HepG2 (cell line): ENCODE measurements around the gene MAP1LC3B. TPM values are rescaled to one million over a fixed set of nuclear protein-coding genes. Genes with fewer than 3 reads are reported as not detected.

Source experiments
- ATAC-seq: fragments of 200-7000 bp; cut with Tn5 transposase; 3 replicates; pipeline ENCODE4 v1.9.1; 2020; ENCODE audit warnings: mild to moderate bottlenecking, moderate library complexity
- BruUV-seq: library from RNA; stranded (reverse); fragments of 400-500 nt; replicated peaks from 2 replicates; lab custom pipeline; 2021; lab: Mats Ljungman, UMichigan
- CTCF ChIA-PET: fragments of 300-600 bp; formaldehyde crosslinking; extraction: SDS; loops from one replicate; lab custom pipeline; 2021; ENCODE audit warnings: low total read pairs, inconsistent platforms, low intra/inter-chr PET ratio; lab: Yijun Ruan, JAX
- POLR2A ChIA-PET: fragments of 350-600 bp; sonication (Branson Sonifier 250); formaldehyde crosslinking; loops from one replicate; lab custom pipeline; 2020; ENCODE audit warnings: antibody characterized with exemption, inconsistent platforms; lab: Yijun Ruan, JAX
- DNase-seq: peaks from one replicate; pipeline ENCODE4 v3.0.0-alpha.2; 2015; ENCODE audit warnings: low spot score
- FAIRE-seq: peaks from 3 replicates; lab custom pipeline; 2011; peaks lifted over from hg19 to GRCh38; lab: Jason Lieb, UNC
- H2AFZ ChIP-seq: one replicate; pipeline ENCODE4 v1.6.1; 2011; ENCODE audit warnings: low read length, inconsistent platforms
- H3K27ac ChIP-seq: fragments of 300-600 bp; 3 replicates; pipeline ENCODE4 v1.8.0; 2011; ENCODE audit warnings: mixed run types, mild to moderate bottlenecking, mixed read lengths, low read length, inconsistent platforms; ENCODE audit not compliant: insufficient read depth; ENCODE audit errors: extremely low read length
- H3K27me3 ChIP-seq, 2 experiments: fragments of 200-600 bp in 1 of 2; 2 replicates in 1 of 2; 3 replicates in 1 of 2; pipeline versions ENCODE4 v1.6.0 to v1.8.0; 2011; ENCODE audit warnings: low read length in 2 of 2, mild to moderate bottlenecking in 2 of 2, moderate library complexity in 2 of 2, inconsistent platforms in 1 of 2; ENCODE audit not compliant: insufficient read depth in 2 of 2, control insufficient read depth in 1 of 2
- H3K36me3 ChIP-seq, 2 experiments: fragments of 200-600 bp in 1 of 2; replicated peaks in 1 of 2; 2 replicates in 1 of 2; 3 replicates in 1 of 2; pipeline versions ENCODE4 v1.5.1 to v1.8.0; 2011; ENCODE audit warnings: low read length in 2 of 2, inconsistent platforms in 1 of 2; ENCODE audit not compliant: insufficient read depth in 2 of 2, control insufficient read depth in 1 of 2
- H3K4me1 ChIP-seq: 2 replicates; pipeline ENCODE4 v1.5.1; 2012; ENCODE audit warnings: low read length, inconsistent platforms; ENCODE audit not compliant: insufficient read depth
- H3K4me2 ChIP-seq: 2 replicates; pipeline ENCODE4 v1.6.0; 2011; ENCODE audit warnings: low read depth, low read length, inconsistent platforms
- H3K4me3 ChIP-seq, 3 experiments: fragments of 200-600 bp in 1 of 3; sonication (generic), shearing (Covaris generic) in 1 of 3; replicated peaks in 1 of 3; 2 replicates each; pipeline ENCODE4 v1.5.1; 2011 to 2016; ENCODE audit warnings: low read length in 3 of 3, inconsistent platforms in 2 of 3, low read depth in 2 of 3, mild to moderate bottlenecking in 2 of 3, control low read depth in 1 of 3, mixed read lengths in 1 of 3; ENCODE audit not compliant: insufficient read depth in 1 of 3
- H3K79me2 ChIP-seq: one replicate; pipeline ENCODE4 v1.6.1; 2011; ENCODE audit warnings: low read length, inconsistent platforms; ENCODE audit not compliant: insufficient read depth
- H3K9ac ChIP-seq: 2 replicates; pipeline ENCODE4 v1.6.0; 2011; ENCODE audit warnings: mild to moderate bottlenecking, low read depth, low read length, inconsistent platforms; ENCODE audit not compliant: insufficient read depth
- H3K9me3 ChIP-seq: 2 replicates; pipeline ENCODE4 v1.5.1; 2012; ENCODE audit warnings: mild to moderate bottlenecking, low read length
- H4K20me1 ChIP-seq: 2 replicates; pipeline ENCODE4 v1.6.0; 2011; ENCODE audit warnings: inconsistent platforms, mild to moderate bottlenecking, low read length, moderate library complexity; ENCODE audit not compliant: insufficient read depth
- DRAP1 ChIP-seq: IDR thresholded peaks from 2 replicates; pipeline ENCODE4 v1.6.1; 2016; ENCODE audit warnings: missing genetic modification reagents, missing compliant biosample characterization
- NFIB ChIP-seq: sonication (generic); formaldehyde crosslinking; IDR thresholded peaks from 2 replicates; pipeline ENCODE4 v1.9.0; 2021; ENCODE audit warnings: missing genetic modification reagents, mild to moderate bottlenecking, borderline replicate concordance
- PAX8 ChIP-seq: sonication (generic); formaldehyde crosslinking; IDR thresholded peaks from 2 replicates; pipeline ENCODE4 v1.8.0; 2022; ENCODE audit warnings: mild to moderate bottlenecking, missing genetic modification reagents, borderline replicate concordance
- POLR2G ChIP-seq: fragments of 200-400 bp; formaldehyde crosslinking; IDR thresholded peaks from 2 replicates; pipeline ENCODE4 v1.6.1; 2018; ENCODE audit warnings: mild to moderate bottlenecking, low read depth, low read length, moderate library complexity
- RBM22 ChIP-seq: fragments of 200-400 bp; formaldehyde crosslinking; optimal IDR thresholded peaks from 2 replicates; pipeline ENCODE3; 2017; ENCODE audit warnings: mild to moderate bottlenecking, low read length, moderate library complexity
- ZFP41 ChIP-seq: sonication (generic); formaldehyde crosslinking; IDR thresholded peaks from 2 replicates; pipeline ENCODE4 v1.4.0; 2020; ENCODE audit warnings: mild to moderate bottlenecking, missing genetic modification reagents, borderline replicate concordance
- ZNF225 ChIP-seq: sonication (generic); formaldehyde crosslinking; IDR thresholded peaks from 2 replicates; pipeline ENCODE4 v1.4.0; 2020; ENCODE audit warnings: mild to moderate bottlenecking, missing genetic modification reagents
- ZNF607 ChIP-seq: sonication (generic); formaldehyde crosslinking; IDR thresholded peaks from 2 replicates; pipeline ENCODE4 v1.5.1; 2020; ENCODE audit warnings: missing genetic modification reagents, mild to moderate bottlenecking, borderline replicate concordance
- ZNF687 ChIP-seq: sonication (generic); formaldehyde crosslinking; IDR thresholded peaks from 2 replicates; pipeline ENCODE4 v1.5.1; 2020; ENCODE audit warnings: mild to moderate bottlenecking, missing genetic modification reagents, moderate library complexity
- WGBS: methylation state at CpG from one replicate; pipeline ENCODE4 v1.1.6; 2017; ENCODE audit warnings: low lambda C conversion rate; 5-methylcytosine and 5-hydroxymethylcytosine counted together
- in situ Hi-C: cut with HindIII; loops from 2 replicates; pipeline ENCODE4 v1.10.0; 2017; ENCODE audit warnings: low pct_unique_long_range_greater_than_20kb; ENCODE audit not compliant: extremely low pct_ligation_motif_present
- intact Hi-C: fragments of 100-400 bp; cut with micrococcal nuclease; formaldehyde crosslinking; loops from one replicate; pipeline ENCODE4 v1.10.0; 2022; ENCODE audit not compliant: unreplicated experiment
- polyA plus RNA-seq, 8 experiments: library from polyadenylated mRNA; depleted of rRNA in 3 of 8; stranded (reverse) in 7 of 8; unstranded in 1 of 8; fragments of >200 nt; fragmentation: Illumina TruSeq in 4 of 8; extraction: Trizol in 4 of 8; gene quantifications; 2 replicates each; pipeline versions ENCODE4 v1.2.1 to v1.2.3, GENCODE V29; 2011 to 2016; ENCODE audit warnings: low read depth in 4 of 8, missing spikeins in 1 of 8, mixed read lengths in 1 of 8; ENCODE audit not compliant: insufficient read depth in 1 of 8
- total RNA-seq, 5 experiments: library from RNA; depleted of rRNA; stranded (reverse); fragments of >200 nt; fragmentation: Illumina TruSeq; extraction: Trizol; gene quantifications; 2 replicates each; pipeline ENCODE4 v1.2.3, GENCODE V29; 2016; ENCODE audit warnings: low read depth in 1 of 5
- TF ChIP-seq, protein P1 (sequence below): sonication (generic); formaldehyde crosslinking; IDR thresholded peaks from 2 replicates; pipeline ENCODE4 v1.4.0; 2020; ENCODE audit warnings: mild to moderate bottlenecking, missing genetic modification reagents

Gene MAP1LC3B
- total and polyA plus RNA-seq, 2 of the 13 experiments (the other 11 are each of a cell fraction or from before 2014, with no cell fraction given): 15.7 to 37.4 TPM

DNA sequence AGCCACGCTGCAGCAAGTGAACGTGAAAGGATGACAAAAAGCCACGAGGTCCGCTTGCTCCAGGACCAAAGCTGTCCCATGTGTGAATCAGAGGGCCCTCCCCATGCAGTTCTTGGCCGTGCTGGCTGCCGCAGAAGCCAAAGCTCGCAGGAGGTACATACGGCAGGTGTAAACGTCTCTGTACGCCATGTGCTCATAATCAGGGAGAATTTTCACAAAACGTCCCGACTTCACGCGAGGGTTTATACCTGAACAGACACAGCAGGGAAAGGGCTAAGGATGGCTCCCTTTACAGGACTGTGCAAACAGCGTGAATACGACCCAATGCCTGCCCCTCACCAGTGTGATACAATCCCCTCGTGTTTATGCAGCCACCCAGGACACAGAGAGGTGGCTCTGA, 33.9 kb upstream of the MAP1LC3B start:
- DNase-seq: no peak
- peaks cover 70% of the 10 kb centered on the region for H3K4me1 ChIP-seq
- no peak overlapping the region for H2AFZ ChIP-seq
- no peak overlapping the region for H3K27ac ChIP-seq
- POLR2A ChIA-PET: interaction anchor here (1.1 to 18.0 kb wide), 3 partner anchors 9 to 30 kb away, joined by 3 to 265 read pairs (median 6); partner anchors contain the start of gene FBXO31
- peaks cover 50 to 87% of the 10 kb centered on the region in 2 experiments for H3K36me3 ChIP-seq
- in situ Hi-C loops: no loop called here
- intact Hi-C loops: loop anchor here (5.0 kb wide), 1 partner anchor 41 kb away; the partner anchor contains the start of gene C16orf95
- no peak overlapping the region for H3K9ac ChIP-seq
- BruUV-seq: no TSS peak
- no peak for FAIRE-seq
- no peak; the same call in 2 of the 3 replicates for ATAC-seq
- CTCF ChIA-PET: no interaction called here
- no peaks in the 10 kb centered on the region for H3K27me3 ChIP-seq
- H3K9me3 ChIP-seq: no peaks in the 10 kb centered on the region
- no peak overlapping the region for H3K4me2 ChIP-seq
- over 99% methylated on average over 17 of the region's 17 CpGs for WGBS
- H3K79me2 ChIP-seq: peaks cover 94% of the 10 kb centered on the region
- no peak overlapping the region for H3K4me3 ChIP-seq
- peaks cover 94% of the 10 kb centered on the region for H4K20me1 ChIP-seq
- 0 out of 2 replicates have a peak, but pooled peaks have one; percentile 6 for TF ChIP-seq ZNF687 (CRISPR knock-in tag)
- TF ChIP-seq RBM22: peak; percentile 85
- no peak for TF ChIP-seq PAX8 (CRISPR knock-in tag)
- 0 out of 2 replicates have a peak, but pooled peaks have one; percentile 45 for TF ChIP-seq ZFP41
- TF ChIP-seq ZNF607: no peak
- no peak for TF ChIP-seq DRAP1 (CRISPR knock-in tag)
- TF ChIP-seq, protein P1, sequence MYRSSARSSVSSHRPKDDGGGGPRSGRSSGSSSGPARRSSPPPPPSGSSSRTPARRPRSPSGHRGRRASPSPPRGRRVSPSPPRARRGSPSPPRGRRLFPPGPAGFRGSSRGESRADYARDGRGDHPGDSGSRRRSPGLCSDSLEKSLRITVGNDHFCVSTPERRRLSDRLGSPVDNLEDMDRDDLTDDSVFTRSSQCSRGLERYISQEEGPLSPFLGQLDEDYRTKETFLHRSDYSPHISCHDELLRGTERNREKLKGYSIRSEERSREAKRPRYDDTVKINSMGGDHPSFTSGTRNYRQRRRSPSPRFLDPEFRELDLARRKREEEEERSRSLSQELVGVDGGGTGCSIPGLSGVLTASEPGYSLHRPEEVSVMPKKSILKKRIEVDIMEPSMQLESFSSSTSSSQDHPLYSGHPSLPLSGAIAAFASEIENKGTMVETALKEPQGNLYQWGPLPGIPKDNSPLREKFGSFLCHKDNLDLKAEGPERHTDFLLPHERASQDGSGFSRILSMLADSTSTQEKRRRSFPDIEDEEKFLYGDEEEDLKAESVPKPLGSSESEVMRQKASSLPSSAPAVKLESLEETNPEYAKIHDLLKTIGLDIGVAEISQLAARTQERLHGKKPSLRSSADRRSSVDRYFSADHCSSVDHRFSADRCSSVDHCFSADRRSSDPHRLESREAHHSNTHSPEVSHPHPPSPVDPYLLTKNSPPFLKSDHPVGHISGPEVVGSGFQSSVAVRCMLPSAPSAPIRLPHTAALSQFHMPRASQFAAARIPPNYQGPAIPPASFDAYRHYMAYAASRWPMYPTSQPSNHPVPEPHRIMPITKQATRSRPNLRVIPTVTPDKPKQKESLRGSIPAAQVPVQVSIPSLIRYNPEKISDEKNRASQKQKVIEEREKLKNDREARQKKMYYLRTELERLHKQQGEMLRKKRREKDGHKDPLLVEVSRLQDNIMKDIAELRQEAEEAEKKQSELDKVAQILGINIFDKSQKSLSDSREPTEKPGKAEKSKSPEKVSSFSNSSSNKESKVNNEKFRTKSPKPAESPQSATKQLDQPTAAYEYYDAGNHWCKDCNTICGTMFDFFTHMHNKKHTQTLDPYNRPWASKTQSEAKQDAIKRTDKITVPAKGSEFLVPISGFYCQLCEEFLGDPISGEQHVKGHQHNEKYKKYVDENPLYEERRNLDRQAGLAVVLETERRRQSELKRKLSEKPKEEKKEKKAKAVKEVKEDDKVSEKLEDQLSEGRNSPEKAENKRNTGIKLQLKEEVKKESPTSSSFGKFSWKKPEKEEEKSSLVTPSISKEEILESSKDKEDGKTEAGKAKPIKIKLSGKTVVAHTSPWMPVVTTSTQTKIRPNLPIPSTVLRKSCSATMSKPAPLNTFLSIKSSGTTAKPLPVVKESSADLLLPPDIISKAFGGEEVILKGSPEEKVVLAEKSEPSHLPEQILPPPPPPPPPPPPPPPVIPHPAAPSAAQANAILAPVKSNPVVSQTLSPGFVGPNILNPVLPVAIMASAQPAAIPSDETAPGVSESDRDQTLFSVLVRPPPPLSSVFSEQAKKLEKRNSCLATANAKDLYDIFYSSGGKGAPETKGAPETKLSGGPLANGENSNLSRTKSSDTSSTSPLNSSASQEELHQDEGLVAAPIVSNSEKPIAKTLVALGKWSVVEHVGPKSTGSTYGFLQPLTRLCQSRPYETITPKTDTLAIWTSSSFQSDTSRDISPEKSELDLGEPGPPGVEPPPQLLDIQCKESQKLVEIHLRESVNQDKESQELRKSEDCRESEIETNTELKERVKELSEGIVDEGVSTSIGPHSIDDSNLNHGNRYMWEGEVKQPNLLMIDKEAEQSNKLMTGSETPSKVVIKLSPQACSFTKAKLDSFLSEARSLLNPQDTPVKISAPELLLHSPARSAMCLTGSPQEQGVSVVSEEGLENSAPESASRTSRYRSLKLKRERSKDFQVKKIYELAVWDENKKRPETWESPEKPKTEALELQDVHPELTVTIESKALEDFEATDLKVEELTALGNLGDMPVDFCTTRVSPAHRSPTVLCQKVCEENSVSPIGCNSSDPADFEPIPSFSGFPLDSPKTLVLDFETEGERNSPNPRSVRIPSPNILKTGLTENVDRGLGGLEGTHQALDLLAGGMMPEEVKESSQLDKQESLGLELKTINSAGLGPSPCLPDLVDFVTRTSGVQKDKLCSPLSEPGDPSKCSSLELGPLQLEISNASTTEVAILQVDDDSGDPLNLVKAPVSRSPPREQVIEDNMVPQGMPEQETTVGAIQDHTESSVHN: peak; percentile 29; the same call in 1 of the 2 replicates
- TF ChIP-seq POLR2G: peak; percentile 39; the same call in 1 of the 2 replicates
- no peak for TF ChIP-seq NFIB (CRISPR knock-in tag)
- 0 out of 2 replicates have a peak, but pooled peaks have one; percentile 18 for TF ChIP-seq ZNF225 (CRISPR knock-in tag)
